ENCODE data around the gene CRACR2B.

Gene CRACR2B

GRCh38 chr11:794766-795633 is 32.7 kb upstream of the CRACR2B start:
- no peak for DNase-seq (ENCODE audit: low read depth in 2 of 2)

- DNase-seq (ENCODE audit: low read depth in 2 of 2): peak; percentile 67 to 77
Measured at GRCh38 chr11:795634-796564, 31.8 kb upstream of the CRACR2B start.

- DNase-seq (ENCODE audit: low read depth in 2 of 2): no peak
Measured at GRCh38 chr11:796565-797295, 31.0 kb upstream of the CRACR2B start.

GRCh38 chr11:797296-798092 is 30.2 kb upstream of the CRACR2B start:
- DNase-seq (ENCODE audit: low read depth in 2 of 2): peak; percentile 43 to 65

- DNase-seq (ENCODE audit: low read depth in 2 of 2): peak; percentile 54 to 65
Measured at GRCh38 chr11:798093-798713, 29.5 kb upstream of the CRACR2B start, which contains the start of gene SLC25A22. Gene SLC25A22, minus strand, starts transcription at chr11:798281. Its CDS starts 3,275 bp downstream, at chr11:795006.

- no peak for DNase-seq (ENCODE audit: low read depth in 2 of 2)
Measured at GRCh38 chr11:799641-800316, 27.9 kb upstream of the CRACR2B start.

GRCh38 chr11:800473-800872 is 27.2 kb upstream of the CRACR2B start:
- no peak for DNase-seq (ENCODE audit: low read depth in 2 of 2)

GRCh38 chr11:801097-801780 is 26.5 kb upstream of the CRACR2B start:
- no peak for DNase-seq (ENCODE audit: low read depth in 2 of 2)

GRCh38 chr11:802018-802617 is 25.6 kb upstream of the CRACR2B start:
- no peak for DNase-seq (ENCODE audit: low read depth in 2 of 2)

- DNase-seq (ENCODE audit: low read depth in 2 of 2): no peak
Measured at GRCh38 chr11:802693-803466, 24.8 kb upstream of the CRACR2B start.

GRCh38 chr11:803467-803742 is 24.3 kb upstream of the CRACR2B start:
- no peak for DNase-seq (ENCODE audit: low read depth in 2 of 2)

GRCh38 chr11:803770-804598 is 23.7 kb upstream of the CRACR2B start:
- DNase-seq (ENCODE audit: low read depth in 2 of 2): no peak

- no peak for DNase-seq (ENCODE audit: low read depth in 2 of 2)
Measured at GRCh38 chr11:804599-804964, 23.1 kb upstream of the CRACR2B start.

GRCh38 chr11:808427-809286 is 19.1 kb upstream of the CRACR2B start:
- no peak for DNase-seq (ENCODE audit: low read depth in 2 of 2)

- peak; percentile 94 to 96 for DNase-seq (ENCODE audit: low read depth in 2 of 2)
Measured at GRCh38 chr11:809287-810039, 18.3 kb upstream of the CRACR2B start, which contains the start of gene RPLP2. Gene RPLP2, plus strand, starts transcription at chr11:809967. Its CDS starts 268 bp downstream, at chr11:810235.

Measured in activated CD8-positive, alpha-beta memory T cell treated with anti-CD3 and anti-CD28 coated beads for 4 hours (primary cell).